H9 (cell line): Measurements from ENCODE around the gene ERC2. TPM values are rescaled to one million over a fixed set of nuclear protein-coding genes. Genes with fewer than 3 reads are reported as not detected.

ENCODE experiments used
- DNase-seq: peaks from one replicate; pipeline ENCODE4 v3.0.0-alpha.2; 2017
- H2AFZ ChIP-seq: one replicate; pipeline ENCODE4 v1.6.1; 2013; ENCODE audit warnings: mild to moderate bottlenecking, low read length, control low read depth, moderate library complexity
- H2AK5ac ChIP-seq: 2 replicates; pipeline ENCODE4 v1.6.1; 2013; ENCODE audit warnings: low read length, control low read depth, mixed read lengths; ENCODE audit not compliant: insufficient read length
- H2BK120ac ChIP-seq: one replicate; pipeline ENCODE4 v1.6.1; 2013; ENCODE audit warnings: low read depth, mild to moderate bottlenecking, low read length, control low read depth, inconsistent platforms; ENCODE audit not compliant: poor library complexity, severe bottlenecking
- H2BK12ac ChIP-seq: 2 replicates; pipeline ENCODE4 v1.6.1; 2013; ENCODE audit warnings: low read length, control low read depth, mixed read lengths, low read depth; ENCODE audit not compliant: insufficient read length
- H2BK15ac ChIP-seq: 2 replicates; pipeline ENCODE4 v1.6.1; 2013; ENCODE audit warnings: low read depth, low read length, control low read depth
- H2BK20ac ChIP-seq: one replicate; pipeline ENCODE4 v1.6.1; 2013; ENCODE audit warnings: low read depth, mild to moderate bottlenecking, low read length, control low read depth, inconsistent platforms; ENCODE audit not compliant: poor library complexity, severe bottlenecking
- H2BK5ac ChIP-seq: 2 replicates; pipeline ENCODE4 v1.6.1; 2013; ENCODE audit warnings: low read length, control low read depth, mixed read lengths; ENCODE audit not compliant: insufficient read length
- H3K14ac ChIP-seq: 2 replicates; pipeline ENCODE4 v1.6.1; 2013; ENCODE audit warnings: low read length, control low read depth; ENCODE audit not compliant: insufficient read depth
- H3K18ac ChIP-seq: 2 replicates; pipeline ENCODE4 v1.6.1; 2013; ENCODE audit warnings: low read depth, mild to moderate bottlenecking, mixed read lengths, low read length, control low read depth; ENCODE audit not compliant: insufficient read length
- H3K23ac ChIP-seq: 2 replicates; pipeline ENCODE4 v1.6.1; 2013; ENCODE audit warnings: low read length, control low read depth, mixed read lengths, low read depth; ENCODE audit not compliant: insufficient read length
- H3K23me2 ChIP-seq: 2 replicates; pipeline ENCODE4 v1.6.1; 2013; ENCODE audit warnings: low read depth, mild to moderate bottlenecking, mixed read lengths, low read length, control low read depth; ENCODE audit not compliant: insufficient read length, poor library complexity, severe bottlenecking
- H3K27ac ChIP-seq: 2 replicates; pipeline ENCODE4 v1.5.1; 2013; ENCODE audit warnings: low read length, control low read depth, mixed read lengths, low read depth; ENCODE audit not compliant: insufficient read length
- H3K27me3 ChIP-seq: 2 replicates; pipeline ENCODE4 v1.6.1; 2013; ENCODE audit warnings: low read length, control low read depth, inconsistent platforms; ENCODE audit not compliant: insufficient read depth
- H3K4ac ChIP-seq: 2 replicates; pipeline ENCODE4 v1.6.1; 2013; ENCODE audit warnings: low read depth, mild to moderate bottlenecking, control low read depth, inconsistent platforms, low read length, moderate library complexity
- H3K4me1 ChIP-seq: 2 replicates; pipeline ENCODE4 v1.6.1; 2013; ENCODE audit warnings: low read length, control low read depth, inconsistent platforms; ENCODE audit not compliant: insufficient read depth
- H3K4me2 ChIP-seq: 2 replicates; pipeline ENCODE4 v1.6.1; 2013; ENCODE audit warnings: low read length, control low read depth, mixed read lengths; ENCODE audit not compliant: insufficient read length, insufficient read depth
- H3K56ac ChIP-seq: 2 replicates; pipeline ENCODE4 v1.6.1; 2013; ENCODE audit warnings: low read depth, mild to moderate bottlenecking, mixed read lengths, low read length, control low read depth; ENCODE audit not compliant: insufficient read length
- H3K79me1 ChIP-seq: 2 replicates; pipeline ENCODE4 v1.6.1; 2013; ENCODE audit warnings: low read depth, mild to moderate bottlenecking, moderate library complexity, low read length, control low read depth, inconsistent platforms; ENCODE audit not compliant: insufficient read depth, poor library complexity, severe bottlenecking
- H3K79me2 ChIP-seq: 2 replicates; pipeline ENCODE4 v1.6.1; 2013; ENCODE audit warnings: low read length, control low read depth, inconsistent platforms; ENCODE audit not compliant: insufficient read depth
- H3K9ac ChIP-seq: 2 replicates; pipeline ENCODE4 v1.6.1; 2013; ENCODE audit warnings: low read length, control low read depth, mixed read lengths; ENCODE audit not compliant: insufficient read length; ENCODE audit errors: extremely low read depth
- H3K9me3 ChIP-seq: one replicate; pipeline ENCODE4 v1.6.1; 2013; ENCODE audit warnings: low read depth, low read length, inconsistent platforms; ENCODE audit not compliant: control insufficient read depth
- H3T11ph ChIP-seq: one replicate; pipeline ENCODE4 v1.6.1; 2013; ENCODE audit warnings: mild to moderate bottlenecking, low read length, control low read depth, inconsistent platforms
- H4K20me1 ChIP-seq: one replicate; pipeline ENCODE4 v1.6.1; 2013; ENCODE audit not compliant: control insufficient read depth, insufficient read length, insufficient read depth
- H4K5ac ChIP-seq: 2 replicates; pipeline ENCODE4 v1.6.1; 2013; ENCODE audit warnings: low read depth, mild to moderate bottlenecking, mixed read lengths, low read length, control low read depth; ENCODE audit not compliant: insufficient read length
- H4K8ac ChIP-seq: replicated peaks from 2 replicates; pipeline ENCODE4 v1.6.1; 2013; ENCODE audit warnings: low read length, control low read depth, mixed read lengths, low read depth; ENCODE audit not compliant: insufficient read length
- H4K91ac ChIP-seq: 2 replicates; pipeline ENCODE4 v1.6.1; 2013; ENCODE audit warnings: low read depth, mild to moderate bottlenecking, moderate library complexity, mixed read lengths, low read length, control low read depth; ENCODE audit not compliant: insufficient read length
- H3K27ac Mint-ChIP-seq, 3 experiments: 2 replicates in 2 of 3; 3 replicates in 1 of 3; pipeline ENCODE4 v1.8.0; 2020 to 2021; ENCODE audit warnings: mixed read lengths in 3 of 3, mild to moderate bottlenecking in 1 of 3, moderate library complexity in 1 of 3
- H3K27me3 Mint-ChIP-seq: 2 replicates; pipeline ENCODE4 v1.8.0; 2021; ENCODE audit warnings: low read depth, mild to moderate bottlenecking, moderate library complexity, mixed read lengths
- H3K36me3 Mint-ChIP-seq, 3 experiments: 2 replicates in 2 of 3; 3 replicates in 1 of 3; pipeline ENCODE4 v1.8.0; 2020 to 2021; ENCODE audit warnings: low read depth in 3 of 3, mixed read lengths in 3 of 3; ENCODE audit not compliant: insufficient read depth in 1 of 3
- H3K4me1 Mint-ChIP-seq, 2 experiments: 2 replicates each; pipeline ENCODE4 v1.8.0; 2020; ENCODE audit warnings: mixed read lengths in 2 of 2
- H3K4me3 Mint-ChIP-seq, 2 experiments: 2 replicates in 1 of 2; 3 replicates in 1 of 2; pipeline ENCODE4 v1.8.0; 2020 to 2021; ENCODE audit warnings: mild to moderate bottlenecking in 2 of 2, mixed read lengths in 2 of 2, moderate library complexity in 1 of 2
- H3K9me3 Mint-ChIP-seq, 2 experiments: 2 replicates in 1 of 2; 3 replicates in 1 of 2; pipeline ENCODE4 v1.8.0; 2020; ENCODE audit warnings: mild to moderate bottlenecking in 2 of 2, mixed read lengths in 2 of 2, moderate library complexity in 1 of 2
- WGBS: extraction: QIAGEN DNeasy Blood & Tissue Kit; methylation state at CpG from one replicate; pipeline ENCODE4 v1.1.7; 2013; ENCODE audit warnings: missing lambda C conversion rate, low lambda C conversion rate, mixed read lengths; ENCODE audit not compliant: insufficient read length; ENCODE audit errors: extremely low coverage; 5-methylcytosine and 5-hydroxymethylcytosine counted together
- total RNA-seq: library from RNA; stranded (reverse); gene quantifications from 2 replicates; pipeline ENCODE4 v1.2.1, GENCODE V29; 2021
- TF ChIP-seq, protein P1 (sequence below): fragments of 200-600 bp; sonication (generic); conservative IDR thresholded peaks from 3 replicates; pipeline ENCODE4 v1.8.0; 2021; ENCODE audit warnings: antibody characterized with exemption, mild to moderate bottlenecking

The ERC2 gene
- total RNA-seq, 1 experiment from 2014 or later, result 15.4 TPM

- no peaks in the 10 kb centered on the region for H3K79me2 ChIP-seq
- H3K23ac ChIP-seq, result no peak overlapping the region
- H3K4me1 ChIP-seq, result no peaks in the 10 kb centered on the region
- H2BK12ac ChIP-seq, result no peak overlapping the region
- no peak overlapping the region for H3K9ac ChIP-seq
- no peak overlapping the region for H2AFZ ChIP-seq
- H3K23me2 ChIP-seq, result no peaks in the 10 kb centered on the region
- H2BK15ac ChIP-seq, result no peak overlapping the region
- H3K36me3 Mint-ChIP-seq, result peaks cover 0 to 2% (median 0%) of the 10 kb centered on the region in 3 experiments; a peak in 1 of 7 replicates
- H3K9me3 Mint-ChIP-seq, result peaks cover 0 to 2% of the 10 kb centered on the region in 2 experiments; a peak in 1 of 5 replicates
- H4K5ac ChIP-seq, result no peak overlapping the region
- H3K27me3 ChIP-seq, result no peaks in the 10 kb centered on the region
- no peak overlapping the region for H2BK120ac ChIP-seq
- no peak overlapping the region for H3K4ac ChIP-seq
- H3K4me2 ChIP-seq, result no peak overlapping the region
- H2BK20ac ChIP-seq, result no peak overlapping the region
- H3K56ac ChIP-seq, result no peak overlapping the region
- WGBS, result no CpG with 5 or more reads among the region's 4 CpGs
- peaks cover 3 to 8% of the 10 kb centered on the region in 2 experiments for H3K4me1 Mint-ChIP-seq
- no peaks in the 10 kb centered on the region for H3K79me1 ChIP-seq
- no peaks in the 10 kb centered on the region for H3K27me3 Mint-ChIP-seq
- TF ChIP-seq, protein P1, sequence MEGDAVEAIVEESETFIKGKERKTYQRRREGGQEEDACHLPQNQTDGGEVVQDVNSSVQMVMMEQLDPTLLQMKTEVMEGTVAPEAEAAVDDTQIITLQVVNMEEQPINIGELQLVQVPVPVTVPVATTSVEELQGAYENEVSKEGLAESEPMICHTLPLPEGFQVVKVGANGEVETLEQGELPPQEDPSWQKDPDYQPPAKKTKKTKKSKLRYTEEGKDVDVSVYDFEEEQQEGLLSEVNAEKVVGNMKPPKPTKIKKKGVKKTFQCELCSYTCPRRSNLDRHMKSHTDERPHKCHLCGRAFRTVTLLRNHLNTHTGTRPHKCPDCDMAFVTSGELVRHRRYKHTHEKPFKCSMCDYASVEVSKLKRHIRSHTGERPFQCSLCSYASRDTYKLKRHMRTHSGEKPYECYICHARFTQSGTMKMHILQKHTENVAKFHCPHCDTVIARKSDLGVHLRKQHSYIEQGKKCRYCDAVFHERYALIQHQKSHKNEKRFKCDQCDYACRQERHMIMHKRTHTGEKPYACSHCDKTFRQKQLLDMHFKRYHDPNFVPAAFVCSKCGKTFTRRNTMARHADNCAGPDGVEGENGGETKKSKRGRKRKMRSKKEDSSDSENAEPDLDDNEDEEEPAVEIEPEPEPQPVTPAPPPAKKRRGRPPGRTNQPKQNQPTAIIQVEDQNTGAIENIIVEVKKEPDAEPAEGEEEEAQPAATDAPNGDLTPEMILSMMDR, result no peak
- no peaks in the 10 kb centered on the region for H3K9me3 ChIP-seq
- H3T11ph ChIP-seq, result no peak overlapping the region
- H2AK5ac ChIP-seq, result no peak overlapping the region
- H4K20me1 ChIP-seq, result no peaks in the 10 kb centered on the region
- H3K27ac Mint-ChIP-seq, result no peak overlapping the region
- H3K14ac ChIP-seq, result no peak overlapping the region
- H3K27ac ChIP-seq, result no peak overlapping the region
- DNase-seq, result no peak
- no peak overlapping the region for H4K91ac ChIP-seq
- H3K18ac ChIP-seq, result no peak overlapping the region
- no peak overlapping the region for H3K4me3 Mint-ChIP-seq
- H4K8ac ChIP-seq, result no peak overlapping the region
- H2BK5ac ChIP-seq, result no peak overlapping the region
These were observed 533.0 kb downstream of the ERC2 start for GRCh38 chr3:55935241-55935640.
